NCI-H128 (cell line): Measurements from ENCODE around the gene OTOP2.

Experiments used
- DNase-seq: peaks from one replicate; lab custom pipeline; 2025; ENCODE audit not compliant: unreplicated experiment; lab: John Stamatoyannopoulos, UW

OTOP2 gene, protein sequence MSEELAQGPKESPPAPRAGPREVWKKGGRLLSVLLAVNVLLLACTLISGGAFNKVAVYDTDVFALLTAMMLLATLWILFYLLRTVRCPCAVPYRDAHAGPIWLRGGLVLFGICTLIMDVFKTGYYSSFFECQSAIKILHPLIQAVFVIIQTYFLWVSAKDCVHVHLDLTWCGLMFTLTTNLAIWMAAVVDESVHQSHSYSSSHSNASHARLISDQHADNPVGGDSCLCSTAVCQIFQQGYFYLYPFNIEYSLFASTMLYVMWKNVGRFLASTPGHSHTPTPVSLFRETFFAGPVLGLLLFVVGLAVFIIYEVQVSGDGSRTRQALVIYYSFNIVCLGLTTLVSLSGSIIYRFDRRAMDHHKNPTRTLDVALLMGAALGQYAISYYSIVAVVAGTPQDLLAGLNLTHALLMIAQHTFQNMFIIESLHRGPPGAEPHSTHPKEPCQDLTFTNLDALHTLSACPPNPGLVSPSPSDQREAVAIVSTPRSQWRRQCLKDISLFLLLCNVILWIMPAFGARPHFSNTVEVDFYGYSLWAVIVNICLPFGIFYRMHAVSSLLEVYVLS

DNA sequence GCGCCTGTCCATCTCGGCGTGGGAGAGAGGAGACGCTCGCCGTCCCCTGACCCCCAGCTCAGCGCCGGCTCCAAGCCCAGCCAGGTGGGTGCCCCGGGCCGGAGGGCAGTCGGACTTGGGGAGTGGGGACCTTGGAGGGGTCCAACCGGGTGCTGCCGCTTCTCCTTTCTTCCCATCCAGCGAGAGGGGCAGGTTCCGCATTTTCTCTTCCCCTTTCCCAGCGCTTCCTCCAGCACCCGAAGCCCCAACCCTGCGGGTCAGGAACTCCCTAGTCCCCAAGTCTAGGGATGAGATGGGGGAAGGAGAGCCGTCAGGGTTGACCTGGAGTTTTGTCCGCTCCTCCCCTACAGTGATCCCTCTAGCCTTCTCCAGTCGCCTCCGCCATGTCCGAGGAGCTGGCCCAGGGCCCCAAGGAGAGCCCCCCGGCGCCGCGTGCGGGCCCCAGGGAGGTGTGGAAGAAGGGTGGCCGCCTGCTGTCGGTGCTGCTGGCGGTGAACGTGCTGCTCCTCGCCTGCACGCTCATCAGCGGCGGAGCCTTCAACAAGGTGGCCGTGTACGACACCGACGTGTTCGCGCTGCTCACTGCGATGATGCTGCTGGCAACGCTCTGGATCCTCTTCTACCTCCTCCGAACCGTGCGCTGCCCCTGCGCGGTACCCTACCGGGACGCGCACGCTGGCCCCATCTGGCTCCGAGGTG, at the start of gene OTOP2:
TSS of gene OTOP2 (plus strand) at position 24 of the 699 bp plus-strand sequence. CDS start at position 384, 360 bp downstream.
- no peak for DNase-seq

DNA sequence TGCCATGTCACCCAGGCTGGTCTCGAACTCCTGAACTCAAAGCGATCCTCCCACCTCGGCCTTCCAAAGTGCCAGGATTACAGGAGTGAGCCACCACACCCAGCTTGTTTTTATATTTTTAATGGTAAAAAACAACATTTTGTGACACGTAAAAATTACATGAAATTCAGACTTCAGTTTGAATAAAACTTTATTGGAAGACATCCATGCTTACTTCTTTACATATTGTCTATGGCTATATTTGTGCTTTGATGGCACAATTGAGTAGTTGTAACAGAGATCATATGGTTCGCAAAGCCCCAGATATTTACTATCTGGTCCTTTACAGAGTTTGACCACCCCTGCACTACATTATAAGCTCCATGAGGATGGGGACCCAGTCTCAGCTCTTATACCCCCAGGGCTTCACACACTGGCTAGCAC, 49.4 kb upstream of the OTOP2 start:
- DNase-seq, result no peak

DNA sequence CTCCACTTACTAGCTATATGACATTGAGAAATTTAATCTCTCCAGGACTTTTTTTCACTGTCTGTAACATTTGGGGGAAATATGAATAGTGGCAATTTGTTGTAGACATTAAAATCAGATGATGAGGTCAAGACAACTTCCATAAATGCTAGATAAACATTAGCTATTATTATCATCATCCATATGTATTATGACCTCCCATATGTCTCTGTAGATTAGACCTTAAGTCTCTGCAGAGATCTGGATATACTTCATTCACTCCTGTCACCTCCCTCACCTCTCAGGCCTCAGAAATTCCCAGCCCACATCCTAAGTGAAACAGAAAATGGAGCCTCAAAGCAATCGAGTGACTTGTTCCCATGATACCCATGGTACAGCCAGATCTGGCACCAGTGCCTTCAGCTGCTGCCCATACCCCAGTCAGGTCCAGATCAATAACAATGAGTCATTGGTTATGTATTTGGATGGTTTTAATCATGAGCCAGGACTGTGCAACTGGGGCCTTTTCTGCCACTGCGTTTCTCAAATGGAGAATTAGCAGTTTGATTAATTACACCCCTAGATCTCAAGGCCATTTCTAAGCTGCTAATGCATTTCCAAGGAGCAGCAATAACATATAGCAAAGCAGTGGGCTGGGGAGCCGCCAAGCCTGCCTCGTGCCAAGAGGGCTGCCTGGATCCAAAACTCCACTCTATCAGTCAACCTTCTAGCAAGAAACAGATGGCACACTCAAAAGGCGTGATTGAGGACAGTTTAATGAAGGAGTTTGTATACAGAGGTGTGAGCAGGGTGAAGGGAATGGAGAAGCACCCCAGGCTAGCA, 48.7 kb upstream of the OTOP2 start:
- no peak for DNase-seq

DNA sequence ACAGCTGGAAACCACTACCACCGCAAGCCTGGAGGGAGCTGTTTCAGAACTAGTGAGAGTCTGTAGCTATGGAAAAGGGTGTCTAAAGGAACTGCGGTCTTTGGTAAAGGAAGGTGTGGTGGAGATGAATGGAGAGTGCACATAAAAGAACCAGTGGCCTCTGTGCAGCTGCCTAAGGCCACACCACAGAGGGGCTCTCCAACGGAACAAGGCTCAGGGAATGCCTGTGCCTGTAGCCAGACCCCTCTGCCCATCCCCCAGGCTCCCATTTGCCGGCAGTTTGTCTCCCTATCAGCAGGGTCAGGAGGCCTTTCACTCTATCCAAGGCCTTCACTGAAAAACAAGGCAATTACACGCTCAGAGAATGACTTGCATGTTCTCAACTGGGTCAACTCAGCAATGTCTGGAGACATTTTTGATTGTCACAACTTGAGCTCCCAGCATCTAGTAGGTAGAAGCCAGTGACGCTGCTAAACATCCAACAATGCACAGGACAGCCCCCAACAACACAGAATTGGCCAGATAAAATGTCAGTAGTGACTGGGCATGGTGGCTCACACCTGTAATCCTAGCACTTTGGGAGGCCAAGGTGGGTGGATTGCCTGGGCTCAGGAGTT, 48.0 kb upstream of the OTOP2 start:
- DNase-seq, result no peak

DNA sequence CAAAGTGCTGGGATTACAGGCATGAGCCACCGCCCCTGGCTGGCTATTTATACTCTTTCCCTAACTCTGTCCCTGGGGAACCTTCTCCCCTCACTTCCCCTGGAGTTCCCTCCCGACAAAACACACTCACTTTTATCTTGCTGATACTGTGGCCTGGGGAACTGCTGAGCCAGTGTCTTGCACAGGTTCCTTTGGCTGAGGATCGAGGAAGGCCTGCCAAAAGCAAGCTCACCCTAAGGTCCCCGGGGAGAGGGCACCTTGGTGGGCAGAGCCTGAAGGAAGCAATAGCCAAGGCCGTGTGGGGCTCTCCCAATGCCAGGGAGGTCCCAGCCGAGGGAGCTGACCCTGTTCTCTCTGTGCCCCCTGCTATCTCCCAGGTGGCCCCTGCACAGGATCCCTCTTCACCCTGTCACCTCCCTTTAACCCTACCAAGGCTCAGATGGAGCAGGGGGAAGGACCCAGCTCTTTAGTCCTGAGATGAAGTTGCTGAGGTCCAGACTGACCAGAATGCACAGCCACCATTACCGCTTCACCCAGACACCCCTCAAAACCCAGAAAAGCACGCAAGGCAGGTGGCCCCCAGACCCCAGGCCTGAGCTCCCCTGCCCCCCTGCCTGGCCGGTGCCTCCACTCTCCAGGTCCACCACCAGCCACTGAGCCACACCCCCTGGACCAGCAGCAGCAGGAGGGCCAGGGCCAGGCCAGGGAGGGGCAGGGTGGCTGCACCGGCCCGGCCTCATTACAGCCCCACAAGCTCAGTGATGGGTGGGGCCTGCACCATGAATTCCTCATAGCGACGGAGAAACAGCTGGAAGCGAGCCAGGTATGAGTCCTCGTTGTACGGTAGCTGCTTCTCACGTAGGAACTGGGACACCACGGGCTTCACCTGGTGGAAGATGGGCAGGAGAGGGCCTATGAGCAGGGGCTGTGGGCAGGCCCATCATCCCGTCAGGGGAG, 46.2 kb upstream of the OTOP2 start:
- no peak for DNase-seq

DNA sequence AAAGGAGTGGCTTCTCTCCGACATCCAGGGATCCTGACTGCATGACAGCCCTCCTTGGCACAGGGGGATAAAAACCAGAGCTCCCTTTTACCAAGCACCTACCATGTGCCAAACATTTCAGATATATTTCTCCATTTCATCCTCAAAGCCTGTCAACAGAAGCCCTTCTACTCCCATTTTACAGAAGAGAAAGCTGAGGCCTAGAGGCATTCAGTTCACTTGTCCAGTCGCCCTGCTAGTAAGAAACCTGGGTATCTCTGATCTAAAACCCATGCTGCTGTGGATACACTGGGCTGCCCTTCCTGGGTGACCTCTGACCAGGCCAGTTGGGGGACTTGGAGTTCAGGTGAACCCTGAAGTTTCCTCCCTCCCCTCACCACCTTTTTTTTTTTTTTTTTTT, 45.4 kb upstream of the OTOP2 start:
- no peak for DNase-seq

DNA sequence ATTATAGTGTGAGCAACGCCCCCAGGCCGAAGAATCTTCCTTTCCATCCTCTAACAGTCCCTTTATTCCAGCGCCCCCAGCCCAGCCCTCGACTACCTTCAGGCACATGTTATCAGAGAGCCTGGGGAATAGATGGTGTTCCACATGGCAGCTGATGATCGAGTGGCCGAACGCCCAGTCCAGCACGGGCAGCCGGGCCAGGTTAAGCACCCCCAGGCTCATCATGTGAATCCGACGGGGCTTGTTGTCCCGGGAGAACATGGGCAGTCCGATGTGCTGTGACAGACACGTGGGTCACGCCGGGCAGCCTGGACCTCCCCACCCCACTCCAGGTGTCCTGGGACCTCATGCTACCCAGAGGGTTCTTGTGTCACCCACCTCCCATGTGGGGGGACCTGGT, 44.8 kb upstream of the OTOP2 start:
- DNase-seq, result no peak

DNA sequence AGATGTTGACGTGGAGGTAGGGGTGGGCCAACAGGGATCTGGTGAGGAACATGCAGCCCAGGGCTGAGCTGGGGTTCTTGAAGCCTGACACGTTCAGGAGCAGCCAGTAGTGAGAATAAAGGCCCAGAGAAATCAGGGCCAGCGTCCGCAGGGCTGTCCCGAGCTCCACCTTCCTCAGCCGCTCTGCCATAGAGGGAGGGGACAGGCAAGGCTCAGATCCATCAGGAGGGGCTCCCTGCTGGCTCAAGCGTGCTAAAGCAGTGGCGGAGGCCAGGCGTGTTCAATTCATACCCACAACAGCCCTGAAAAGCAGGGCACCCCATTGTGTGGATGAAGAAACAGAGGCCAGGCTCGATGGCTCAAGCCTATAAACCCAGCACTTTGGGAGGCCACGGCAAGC, 43.0 kb upstream of the OTOP2 start:
- no peak for DNase-seq

DNA sequence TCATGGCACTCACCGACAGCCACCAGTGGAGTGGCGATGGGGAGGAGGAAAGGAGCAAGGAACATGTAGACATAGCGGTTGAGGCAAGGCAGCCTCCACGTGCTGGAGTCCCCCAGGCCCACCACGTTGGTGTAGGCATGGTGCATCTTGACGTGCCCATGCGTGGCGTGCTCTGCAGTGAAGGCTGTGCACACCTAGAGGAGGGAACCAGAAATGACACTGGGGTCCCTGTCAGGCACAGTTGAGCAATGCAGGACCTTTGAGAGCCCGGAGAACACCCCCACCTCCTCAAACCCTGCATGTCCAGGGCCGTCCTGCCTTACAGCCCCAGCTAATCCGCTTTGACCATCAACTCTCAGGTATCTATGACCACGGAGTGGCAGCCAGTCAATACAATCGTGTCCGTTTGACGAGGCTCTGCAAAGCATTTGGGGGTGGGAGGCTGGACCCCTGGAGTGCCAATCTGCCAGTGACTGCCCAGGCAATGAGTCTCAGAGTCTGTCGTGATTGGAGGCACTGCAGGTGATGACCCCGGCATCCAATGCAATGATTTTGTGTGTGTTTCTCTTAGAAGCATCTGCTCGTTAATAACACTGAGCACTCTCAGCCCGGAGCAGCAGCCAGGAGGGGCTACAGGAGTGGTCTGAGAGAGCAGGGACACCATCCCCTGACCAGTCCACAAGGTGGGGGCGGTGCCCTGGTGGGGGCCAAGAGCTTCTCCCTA, 41.4 kb upstream of the OTOP2 start:
- no peak for DNase-seq

DNA sequence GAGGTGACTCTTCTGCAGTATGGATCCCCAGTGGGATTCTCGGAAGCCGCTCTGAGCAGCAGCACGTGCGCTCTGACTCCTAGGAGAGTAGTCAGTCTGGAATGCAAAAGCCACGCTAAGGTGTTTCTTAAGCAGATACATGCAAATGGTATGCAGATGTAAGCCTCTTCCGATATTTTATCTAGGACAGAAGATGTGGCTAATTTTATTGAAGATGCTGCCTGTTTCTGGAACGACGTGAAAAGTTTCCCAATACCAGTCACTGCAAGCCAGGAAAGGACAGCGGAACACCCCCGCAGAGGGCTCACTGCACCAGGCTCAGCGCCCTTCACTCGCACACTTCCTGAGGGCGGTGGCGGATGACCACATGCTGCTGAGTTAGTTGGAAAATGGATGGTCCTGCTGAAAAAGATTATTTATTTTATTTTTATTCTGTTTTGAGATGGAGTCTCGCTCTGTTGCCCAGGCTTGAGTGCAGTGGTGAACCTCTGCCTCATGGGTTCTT, 40.8 kb upstream of the OTOP2 start:
- DNase-seq, result no peak

DNA sequence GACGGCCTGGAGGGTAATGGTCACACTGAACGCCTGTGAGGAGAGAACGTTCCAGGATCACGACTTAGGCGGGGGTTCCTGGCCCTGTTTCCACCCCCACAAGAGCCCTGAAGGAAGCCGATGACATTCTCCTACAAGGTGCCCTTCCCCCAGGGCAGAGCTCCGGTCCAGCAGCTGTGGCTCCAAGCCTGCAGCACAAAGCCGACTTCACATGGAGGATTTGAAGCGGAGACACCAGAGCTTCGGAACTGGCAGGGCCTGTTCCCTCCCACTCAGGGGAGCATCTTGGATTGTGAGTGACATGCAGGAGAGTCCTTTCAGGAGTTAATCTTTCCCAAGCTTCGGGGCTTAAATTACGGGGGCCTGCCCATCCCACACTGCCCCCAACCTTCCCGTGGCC, 35.6 kb upstream of the OTOP2 start:
- no peak for DNase-seq

DNA sequence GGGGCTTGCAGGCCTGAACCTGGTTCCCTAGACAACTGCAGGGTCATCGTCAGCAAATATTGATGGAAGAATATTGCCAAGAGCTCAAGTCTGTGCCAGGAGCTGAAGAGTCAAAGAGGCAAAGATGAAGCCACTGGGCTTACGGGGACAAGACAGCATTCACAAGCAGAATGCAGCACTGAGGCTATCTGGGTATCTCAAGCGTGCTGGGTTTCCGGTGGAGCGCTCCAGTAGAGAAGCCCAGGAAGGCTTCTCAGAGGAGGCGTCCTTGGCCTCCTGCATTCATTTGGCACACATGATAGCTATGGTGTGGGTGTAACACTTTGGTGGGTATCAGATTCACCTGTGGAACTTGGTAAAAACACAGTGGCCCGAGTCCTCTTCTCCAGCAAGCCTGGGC, 33.5 kb upstream of the OTOP2 start:
- no peak for DNase-seq

DNA sequence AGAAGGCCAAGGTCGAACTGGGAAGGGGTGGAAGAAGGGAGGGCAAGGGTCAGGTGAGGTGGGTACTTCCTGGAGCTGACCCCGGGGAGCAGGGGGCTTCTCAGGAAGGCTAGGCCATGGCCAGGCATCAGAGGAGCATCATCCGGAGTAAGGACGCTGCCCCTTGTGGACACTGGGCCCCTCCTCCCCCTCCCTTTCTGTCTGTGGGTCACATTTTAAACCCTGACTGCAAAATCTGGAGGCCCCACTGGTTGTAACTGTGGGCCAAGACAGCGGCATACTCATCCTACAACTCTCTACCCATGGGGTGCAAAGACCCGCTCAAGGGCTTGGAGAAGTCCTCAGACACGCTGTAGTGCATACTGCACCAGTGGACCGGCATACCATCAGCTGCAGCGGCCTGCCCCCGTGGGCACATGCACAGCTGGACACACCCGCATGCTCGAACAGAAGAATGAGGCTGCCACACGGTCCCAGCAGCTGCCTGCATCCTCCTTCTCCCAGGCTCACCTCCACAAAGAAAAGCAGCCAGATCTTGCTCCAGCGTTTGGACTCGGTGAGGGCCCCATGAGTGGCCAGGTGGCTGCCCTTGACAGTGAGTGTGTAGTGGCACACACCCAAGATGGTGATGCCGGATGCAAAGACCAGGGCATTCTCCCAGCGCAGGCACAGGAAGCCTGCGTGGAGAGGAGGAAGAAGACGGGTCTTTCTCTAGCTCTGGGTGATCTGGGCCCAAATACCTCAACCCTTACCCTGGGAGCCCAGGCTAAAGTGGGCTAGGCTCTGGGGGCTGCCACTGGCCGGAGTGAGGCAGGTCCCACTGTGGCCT, 31.8 kb upstream of the OTOP2 start:
- no peak for DNase-seq

DNA sequence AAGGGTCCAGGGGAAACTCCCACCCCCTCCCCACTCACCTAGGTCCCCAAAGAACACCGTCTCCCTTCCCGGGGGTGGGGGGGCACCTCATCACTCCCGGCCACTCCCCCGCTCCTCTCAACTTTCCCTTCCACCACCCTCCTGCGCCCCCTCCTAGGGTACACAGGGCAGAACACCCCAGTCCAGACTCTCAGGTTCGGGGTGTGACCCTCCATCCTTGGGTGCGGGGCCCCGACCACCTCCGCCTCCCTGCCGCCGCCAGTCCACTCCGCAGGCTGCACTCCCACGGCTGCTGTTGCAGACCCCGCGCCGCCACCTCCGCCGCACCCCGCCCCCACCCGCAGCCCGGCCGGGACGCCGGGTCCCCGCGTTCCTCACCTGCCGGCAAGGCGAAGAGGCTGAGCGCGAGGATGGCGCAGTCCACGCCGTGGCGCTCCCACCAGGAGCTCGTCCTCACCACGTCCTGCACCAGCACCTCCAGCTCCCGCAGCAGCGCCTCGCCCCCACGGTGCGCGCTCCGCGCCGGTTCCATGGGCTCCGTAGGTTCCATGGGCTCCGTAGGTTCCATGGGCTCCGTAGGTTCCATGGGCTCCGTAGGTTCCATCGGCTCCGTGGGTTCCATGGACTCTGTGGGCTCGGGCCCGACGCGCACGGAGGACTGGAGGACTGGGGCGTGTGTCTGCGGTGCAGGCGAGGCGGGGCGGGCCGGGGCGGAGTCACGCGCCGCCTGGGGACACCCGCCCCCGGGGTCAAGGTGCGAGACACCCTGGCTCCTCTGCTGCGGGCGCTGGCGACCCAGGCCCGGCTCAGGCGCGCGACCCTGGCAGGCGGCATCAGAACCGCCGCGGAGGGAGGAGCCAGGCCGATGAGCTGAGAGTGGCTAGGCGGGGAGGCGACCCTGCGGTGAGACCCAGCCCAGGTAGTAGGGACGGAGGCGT, 30.8 kb upstream of the OTOP2 start, which contains the start of gene FADS6:
TSS of gene FADS6 (minus strand) at position 660 of the 938 bp plus-strand sequence. CDS start at position 622, 38 bp downstream.
- DNase-seq, result no peak

DNA sequence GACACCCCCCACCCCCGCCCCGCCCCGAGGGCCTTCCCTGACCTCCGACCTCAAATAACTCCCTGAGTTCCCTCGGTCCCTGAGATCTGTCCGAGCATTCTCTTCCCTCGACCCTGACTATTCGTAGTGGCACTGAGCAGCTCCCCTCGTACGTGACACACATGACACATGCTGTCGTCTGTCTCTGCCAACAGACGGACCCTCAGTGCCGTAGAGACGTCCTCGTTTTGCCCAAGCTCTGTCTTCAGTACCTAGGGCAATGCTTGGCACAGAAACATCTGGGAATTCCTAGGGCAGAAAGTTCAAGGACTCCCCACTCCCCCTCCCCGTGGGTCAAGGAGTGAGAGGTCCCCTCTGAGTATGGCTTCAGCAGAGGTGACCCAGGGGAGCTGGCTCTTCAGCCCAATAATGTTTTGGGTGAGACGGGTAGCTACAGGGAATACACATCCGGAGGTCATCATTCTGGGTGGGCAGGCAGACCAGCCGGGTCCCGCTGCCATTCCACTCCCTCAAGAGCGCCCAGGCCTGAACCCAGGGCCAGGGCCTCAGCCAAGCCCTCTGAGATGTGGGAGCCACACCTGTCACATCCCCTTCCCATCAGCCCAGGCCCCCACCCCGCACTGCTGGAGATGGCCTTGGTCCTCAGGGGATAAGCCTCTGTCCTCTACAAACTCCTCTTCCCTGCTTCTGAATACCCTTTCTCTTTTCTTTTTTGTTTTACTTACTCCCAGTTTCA, 30.0 kb upstream of the OTOP2 start:
- no peak for DNase-seq

DNA sequence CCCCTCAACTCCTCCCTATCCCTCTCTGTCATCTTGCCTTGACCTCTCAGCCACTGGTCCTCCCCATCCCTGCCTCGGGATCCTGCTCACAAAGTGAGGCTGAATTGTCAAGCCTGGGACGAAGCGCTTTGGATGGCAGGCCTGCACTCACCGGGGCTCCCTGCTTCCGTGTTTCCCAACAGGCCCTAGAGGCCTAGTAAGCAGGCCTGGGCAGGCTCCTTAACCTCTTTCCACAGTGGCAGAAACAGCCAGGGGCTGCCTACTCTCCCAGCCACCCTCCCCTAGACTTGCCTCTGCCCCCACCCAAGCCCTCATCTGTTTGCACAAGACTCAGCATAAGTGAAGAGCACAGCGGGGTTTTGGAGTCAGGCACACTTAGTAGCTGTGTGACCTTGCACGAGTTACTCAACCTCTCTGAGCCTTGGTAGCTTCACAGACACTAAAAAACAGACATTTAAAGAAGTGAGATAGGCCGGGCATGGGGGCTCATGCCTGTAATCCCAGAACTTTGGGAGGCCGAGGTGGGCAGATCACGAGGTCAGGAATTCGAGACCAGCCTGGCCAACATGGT, 25.6 kb upstream of the OTOP2 start:
- no peak for DNase-seq
